ENCODE measurements around the gene TRIM41. TPM values are rescaled to one million over a fixed set of nuclear protein-coding genes. Genes with fewer than 3 reads are reported as not detected.
"Not testable (repeated sequence)": the region's sequence is repeated elsewhere in the genome, so short reads cannot be mapped to it uniquely, and the experiment has no call there.

TRIM41 gene
- total RNA-seq, 1 donor from 2014 or later = 34.3 TPM

DNA sequence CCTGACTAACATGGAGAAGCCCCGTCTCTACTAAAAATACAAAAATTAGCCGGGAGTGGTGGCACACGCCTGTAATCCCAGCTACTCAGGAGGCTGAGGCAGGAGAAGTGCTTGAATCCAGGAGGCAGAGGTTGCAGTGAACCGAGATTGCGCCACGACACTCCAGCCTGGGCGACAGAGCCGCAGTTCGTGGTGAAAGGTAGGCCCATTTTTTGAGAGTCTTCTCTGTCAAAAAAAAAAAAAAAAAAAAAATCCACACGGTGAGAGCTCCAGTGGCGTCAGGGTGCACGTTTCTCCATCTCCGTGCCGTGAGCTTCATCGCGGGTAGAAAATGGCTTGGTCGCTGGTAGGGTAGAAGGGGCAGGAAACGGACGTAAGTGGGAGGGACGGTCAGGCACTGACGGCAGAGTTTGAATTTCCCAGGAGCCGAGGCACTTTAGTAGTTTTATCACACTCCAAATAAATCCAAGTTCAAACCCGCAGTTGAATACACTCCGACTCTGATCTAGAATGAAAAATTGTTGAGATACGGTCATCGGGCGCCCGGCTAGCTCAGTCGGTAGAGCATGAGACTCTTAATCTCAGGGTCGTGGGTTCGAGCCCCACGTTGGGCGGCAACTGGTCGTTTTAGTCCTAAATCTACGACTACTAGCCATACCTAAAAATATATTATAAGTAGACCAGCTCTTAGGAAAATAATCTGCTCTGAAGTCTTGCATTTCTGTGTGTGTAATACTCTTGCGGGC, 15.7 kb upstream of the TRIM41 start:
- intact Hi-C loops (cut with micrococcal nuclease) = loop anchor here (1.0 to 5.0 kb wide), 5 partner anchors 11 to 155 kb away; no protein-coding TSS in a partner anchor

DNA sequence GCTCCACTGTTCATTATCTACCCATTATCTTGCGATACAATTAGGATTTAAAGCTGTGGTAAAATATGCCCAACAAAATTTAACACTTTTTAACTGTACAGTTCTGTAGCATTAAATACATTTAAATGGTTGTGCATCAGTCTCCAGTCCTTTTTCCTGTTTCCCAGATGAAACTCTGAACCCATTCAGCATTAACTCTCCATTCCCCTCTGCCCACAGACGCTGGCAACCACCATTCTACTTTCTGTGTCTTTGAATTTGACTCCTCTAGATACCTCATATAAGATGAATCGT, 15.2 kb upstream of the TRIM41 start:
- intact Hi-C loops (cut with micrococcal nuclease) = loop anchor here (1.0 to 5.0 kb wide), 5 partner anchors 10 to 156 kb away; no protein-coding TSS in a partner anchor

DNA sequence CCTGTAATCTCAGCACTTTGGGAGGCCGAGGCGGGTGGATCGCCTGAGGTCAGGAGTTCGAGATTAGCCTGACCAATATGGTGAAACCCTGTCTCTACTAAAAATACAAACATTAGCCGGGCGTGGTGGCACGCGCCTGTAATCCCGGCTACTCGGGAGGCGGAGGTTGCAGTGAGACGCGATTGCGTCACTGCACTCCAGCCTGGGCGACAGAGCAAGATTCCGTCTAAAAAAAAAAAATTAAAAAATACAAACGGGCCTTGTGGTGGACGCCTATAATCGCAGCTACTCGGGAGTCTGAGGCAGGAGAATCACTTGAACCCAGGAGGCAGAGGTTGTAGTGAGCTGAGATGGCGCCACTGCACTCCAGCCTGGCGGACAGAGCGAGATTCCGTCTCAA, 14.1 kb upstream of the TRIM41 start:
- intact Hi-C loops (cut with micrococcal nuclease) = loop anchor here (5.0 kb wide), 1 partner anchor 157 kb away; no protein-coding TSS in a partner anchor

DNA sequence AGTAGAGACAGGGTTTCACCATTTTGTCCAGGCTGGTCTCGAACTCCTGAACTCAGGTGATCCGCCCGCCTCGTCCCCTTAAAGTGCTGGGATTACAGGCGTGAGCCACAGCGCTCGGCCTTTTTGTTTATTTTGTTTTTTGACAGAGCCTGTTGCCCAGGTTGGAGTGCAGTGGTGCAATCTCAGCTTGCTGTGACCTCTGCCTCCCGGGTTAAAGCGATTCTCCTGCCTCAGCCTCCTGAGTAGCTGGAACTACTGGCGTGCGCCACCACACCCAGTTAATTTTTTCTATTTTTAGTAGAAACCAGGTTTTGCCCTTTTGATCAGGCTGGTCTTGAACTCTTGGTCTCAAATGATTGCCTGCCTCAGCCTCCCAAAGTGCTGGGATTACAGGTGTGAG, 12.9 kb upstream of the TRIM41 start:
- intact Hi-C loops (cut with micrococcal nuclease) = not testable (repeated sequence)

DNA sequence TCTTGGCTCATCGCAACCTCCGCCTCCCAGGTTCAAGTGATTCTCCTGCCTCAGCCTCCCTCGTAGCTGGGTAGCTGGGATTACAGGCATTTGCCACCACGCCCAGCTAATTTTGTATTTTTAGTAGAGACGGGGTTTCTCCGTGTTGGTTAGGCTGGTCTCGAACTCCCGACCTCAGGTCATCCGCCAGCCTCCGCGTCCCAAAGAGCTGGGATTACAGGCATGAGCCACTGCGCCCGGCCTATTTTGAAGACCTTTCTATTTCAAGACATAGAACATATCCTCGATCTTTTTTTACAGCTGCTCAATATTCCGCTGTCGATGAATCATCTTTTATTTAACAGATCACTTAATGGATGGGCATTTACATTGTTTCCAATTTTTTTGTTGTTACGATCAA, 12.4 kb upstream of the TRIM41 start:
- intact Hi-C loops (cut with micrococcal nuclease) = not testable (repeated sequence)

DNA sequence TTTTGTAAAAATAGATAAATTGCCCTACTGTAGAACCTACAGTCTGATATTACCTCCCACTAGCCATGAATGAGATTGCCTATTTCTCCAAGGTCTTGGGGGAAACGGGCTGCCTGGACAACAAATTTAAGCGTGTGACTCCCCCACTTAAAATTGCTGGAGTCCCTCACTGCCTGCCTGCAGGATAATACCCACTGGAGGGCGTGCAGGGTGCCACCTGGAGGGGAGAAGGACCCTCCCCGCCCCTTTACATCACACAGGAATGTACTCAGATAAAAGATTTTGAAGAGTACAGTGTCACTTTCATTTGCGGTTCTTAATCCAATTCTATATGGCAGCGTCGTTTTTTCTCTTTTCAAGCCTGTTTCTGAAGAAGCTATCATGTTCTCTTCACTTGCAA, 11.9 kb upstream of the TRIM41 start:
- intact Hi-C loops (cut with micrococcal nuclease) = no loop called here

DNA sequence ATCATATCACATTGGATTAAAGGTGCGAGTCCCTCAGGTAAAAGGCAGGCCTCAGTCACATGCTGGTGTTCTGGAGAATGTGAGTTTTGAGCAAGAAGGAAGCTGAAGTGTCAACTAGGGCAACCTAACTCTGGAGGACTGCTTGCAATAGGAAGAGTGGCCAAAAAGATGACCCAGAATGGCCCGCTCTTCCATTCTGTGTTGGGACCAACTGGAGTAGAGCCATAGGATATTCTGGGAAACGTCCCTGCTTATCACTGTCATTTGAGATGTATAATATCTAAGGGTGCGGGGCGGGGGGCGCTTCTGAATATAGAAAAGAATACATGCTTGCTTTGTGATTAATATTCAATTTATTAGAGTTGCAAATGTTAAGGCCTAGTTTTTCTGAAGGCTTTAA, 11.0 kb upstream of the TRIM41 start:
- intact Hi-C loops (cut with micrococcal nuclease) = no loop called here

DNA sequence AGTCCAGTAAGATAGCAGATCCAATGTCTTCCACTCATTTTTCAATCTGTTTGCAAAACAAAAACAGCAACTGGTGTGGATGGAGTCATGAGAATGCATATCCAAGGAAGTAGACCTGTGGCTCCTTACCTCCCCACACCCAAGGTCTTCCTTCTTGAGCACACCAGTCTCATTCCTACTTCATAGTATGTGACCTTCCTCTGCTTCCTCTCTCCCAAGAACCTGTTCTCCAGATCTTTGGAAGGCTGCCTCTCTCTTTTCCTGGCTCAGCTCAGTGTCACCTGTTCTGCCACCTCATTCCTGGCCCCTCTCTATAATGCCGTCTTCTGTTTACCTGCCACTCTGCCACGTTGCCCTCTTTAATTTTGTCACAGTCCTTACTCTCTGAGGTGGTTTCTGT, 10.1 kb upstream of the TRIM41 start:
- intact Hi-C loops (cut with micrococcal nuclease) = no loop called here

DNA sequence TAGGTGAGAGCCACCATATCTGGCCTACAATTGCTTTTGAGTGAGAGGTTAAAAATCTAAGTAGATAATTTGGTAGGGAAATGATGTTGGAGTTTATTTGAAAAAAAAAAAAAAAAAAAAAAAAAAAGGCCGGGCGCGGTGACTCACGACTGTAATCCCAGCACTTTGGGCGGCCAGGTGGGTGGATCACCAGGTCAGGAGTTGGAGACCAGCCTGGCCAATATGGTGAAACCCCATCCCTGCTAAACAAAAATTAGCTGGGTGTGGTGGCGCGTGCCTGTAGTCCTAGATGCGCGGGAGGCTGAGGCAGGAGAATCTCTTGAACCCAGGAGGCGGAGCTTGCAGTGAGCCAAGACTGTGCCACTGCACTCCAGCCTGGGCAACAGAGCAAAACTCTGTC, 8.8 kb upstream of the TRIM41 start:
- intact Hi-C loops (cut with micrococcal nuclease) = not testable (repeated sequence)

DNA sequence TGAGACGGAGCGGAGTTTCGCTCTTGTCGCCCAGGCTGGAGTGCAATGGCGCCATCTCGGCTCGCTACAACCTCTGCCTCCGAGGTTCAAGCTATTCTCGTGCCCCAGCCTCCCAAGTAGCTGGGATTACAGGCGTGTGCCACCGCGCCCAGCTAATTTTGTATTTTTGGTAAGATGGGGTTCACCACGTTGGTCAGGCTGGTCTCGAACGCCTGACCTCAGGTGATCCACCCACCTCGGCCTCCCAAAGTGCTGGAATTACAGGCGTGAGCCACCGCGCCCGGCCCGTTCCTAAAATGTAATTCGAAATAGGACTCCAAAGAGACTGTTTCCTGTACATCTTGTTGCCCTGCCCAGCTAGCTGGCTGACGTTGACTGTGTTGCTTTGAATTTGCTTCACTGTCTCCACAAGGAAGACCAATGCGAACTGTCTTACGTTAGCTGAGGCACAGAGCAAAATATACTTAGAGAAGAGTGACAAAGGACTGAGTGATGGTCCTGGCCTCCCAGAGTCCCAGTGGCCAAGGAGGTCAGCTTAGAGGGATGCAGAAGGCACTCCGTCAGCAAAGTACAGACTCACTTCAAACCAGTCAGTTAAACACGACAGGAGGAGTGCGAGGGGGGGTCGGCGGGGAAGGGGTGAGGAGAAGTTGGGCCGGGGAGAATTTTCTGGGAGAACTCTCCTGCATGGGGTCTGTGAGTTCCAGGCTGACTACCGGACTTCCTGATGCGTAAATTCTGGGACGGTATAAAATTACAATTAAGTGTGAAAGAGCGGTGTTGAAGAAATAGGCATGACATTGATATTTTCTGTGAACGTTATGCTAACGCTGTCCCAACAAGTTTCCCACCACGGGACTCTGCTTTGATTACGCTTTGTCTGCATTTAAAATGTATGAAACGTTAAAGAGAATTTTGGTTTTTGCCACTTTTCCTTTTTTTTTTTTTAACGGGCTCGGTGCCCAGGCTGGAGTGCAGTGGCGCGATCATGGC, 6.8 kb upstream of the TRIM41 start:
- intact Hi-C loops (cut with micrococcal nuclease) = no loop called here

DNA sequence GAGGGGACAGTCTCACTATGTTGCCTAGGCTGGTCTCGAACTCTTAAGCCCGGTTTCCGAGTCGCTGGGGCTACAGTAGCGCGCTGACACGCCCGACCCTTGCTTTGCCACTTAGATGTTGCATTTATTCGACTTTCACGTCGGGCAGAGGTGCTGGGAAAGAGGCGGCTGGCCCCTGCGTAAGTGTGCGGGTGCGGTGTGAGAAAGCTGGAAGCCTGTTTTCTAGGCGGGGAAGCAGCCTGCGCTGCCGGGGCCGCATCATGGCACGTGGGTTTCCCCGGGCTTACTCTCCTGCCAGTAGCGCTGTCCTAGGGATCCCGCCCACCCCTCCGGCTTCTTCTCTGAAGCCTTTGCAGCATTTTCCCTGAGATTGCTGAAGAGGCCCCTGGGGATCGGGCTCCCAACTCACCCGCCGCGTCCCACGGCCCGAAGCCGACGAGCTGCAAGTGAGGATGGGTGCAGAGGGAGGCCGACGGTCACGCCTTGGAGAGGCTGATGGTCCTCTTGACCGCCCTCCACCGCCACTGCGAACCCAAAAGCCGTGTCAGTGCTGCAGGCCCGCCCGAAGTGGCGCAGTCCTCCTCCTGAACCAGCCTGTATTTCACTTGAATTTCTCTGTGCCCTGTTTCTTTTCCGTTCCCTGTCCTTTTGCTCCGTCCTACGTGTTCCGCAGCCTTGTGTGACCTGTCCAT, 5.8 kb upstream of the TRIM41 start:
- intact Hi-C loops (cut with micrococcal nuclease) = no loop called here

DNA sequence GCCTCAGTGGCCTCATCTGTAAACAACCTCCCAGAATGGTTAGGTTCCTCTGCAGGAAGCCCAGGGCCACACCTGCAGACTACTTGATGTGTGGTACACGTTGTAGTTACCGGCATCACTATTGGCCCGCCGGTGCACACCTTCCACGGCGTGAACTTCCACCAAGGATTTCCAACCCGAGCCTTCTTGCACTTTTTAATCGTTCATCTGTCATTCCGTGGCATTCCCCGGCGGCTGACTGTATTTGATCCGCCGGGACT, 5.3 kb upstream of the TRIM41 start:
- intact Hi-C loops (cut with micrococcal nuclease) = loop anchor here (1.0 kb wide), 3 partner anchors 10 to 44 kb away; partner anchors contain the start of gene TRIM52

DNA sequence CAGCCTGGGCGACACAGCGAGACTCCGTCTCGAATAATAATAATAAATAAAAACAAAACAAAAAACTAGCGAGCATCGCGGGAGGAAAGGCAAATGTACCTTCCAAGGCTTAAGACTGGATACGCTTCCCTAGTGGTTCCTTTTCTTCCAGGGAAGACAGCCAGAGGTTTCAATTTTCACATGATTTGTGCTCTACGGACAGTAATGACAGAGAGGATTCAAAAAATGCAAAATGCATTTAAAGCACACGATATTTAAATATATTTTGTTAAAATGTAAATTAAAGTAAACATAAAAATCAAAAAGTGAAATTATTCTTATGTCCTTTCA, 4.3 kb upstream of the TRIM41 start:
- intact Hi-C loops (cut with micrococcal nuclease) = loop anchor here (1.0 kb wide), 3 partner anchors 11 to 45 kb away; partner anchors contain the start of gene TRIM52

DNA sequence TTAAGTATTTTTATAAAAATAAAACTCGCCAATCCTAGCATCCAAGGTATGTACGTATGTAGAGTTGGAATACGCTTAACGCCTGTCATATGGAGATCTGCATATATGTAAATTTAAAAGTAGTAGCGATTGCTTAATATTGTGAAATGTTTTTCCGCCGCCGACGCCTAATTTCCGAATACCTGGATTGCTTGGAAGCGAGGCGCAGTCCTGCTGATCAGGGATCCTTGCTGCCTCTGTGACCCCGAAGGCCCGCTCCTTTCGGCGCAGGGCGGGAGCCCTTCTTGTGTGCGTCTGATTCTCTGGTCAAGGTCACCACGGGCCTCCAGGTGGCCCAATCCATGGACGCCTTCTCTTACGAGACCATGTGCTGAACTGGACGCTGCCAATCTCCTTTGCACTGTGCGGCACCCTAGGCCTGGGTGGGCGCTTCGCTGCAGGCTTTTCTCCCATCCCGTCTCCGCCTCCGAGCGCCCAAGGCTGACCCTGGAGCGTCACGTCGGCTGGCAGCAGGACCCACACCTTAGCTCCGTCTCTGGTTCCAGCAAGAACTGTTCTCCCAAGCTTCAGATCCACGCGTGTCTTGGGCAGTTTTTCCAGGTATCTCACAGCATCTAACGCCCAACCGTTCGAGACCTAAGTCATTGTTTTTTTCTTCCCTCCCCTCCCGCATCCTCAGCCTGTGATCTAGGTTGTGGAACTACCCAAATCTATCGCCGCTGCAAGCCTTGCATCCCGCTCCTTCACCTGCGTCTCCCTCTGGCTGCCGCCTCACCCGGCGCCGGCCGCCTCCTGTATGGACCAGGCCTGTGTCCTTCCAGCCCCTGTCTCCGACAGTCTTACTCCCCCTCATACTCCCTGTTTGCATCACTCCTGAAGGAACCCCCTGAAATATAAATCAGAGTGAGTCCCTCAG, 3.6 kb upstream of the TRIM41 start:
- intact Hi-C loops (cut with micrococcal nuclease) = no loop called here

DNA sequence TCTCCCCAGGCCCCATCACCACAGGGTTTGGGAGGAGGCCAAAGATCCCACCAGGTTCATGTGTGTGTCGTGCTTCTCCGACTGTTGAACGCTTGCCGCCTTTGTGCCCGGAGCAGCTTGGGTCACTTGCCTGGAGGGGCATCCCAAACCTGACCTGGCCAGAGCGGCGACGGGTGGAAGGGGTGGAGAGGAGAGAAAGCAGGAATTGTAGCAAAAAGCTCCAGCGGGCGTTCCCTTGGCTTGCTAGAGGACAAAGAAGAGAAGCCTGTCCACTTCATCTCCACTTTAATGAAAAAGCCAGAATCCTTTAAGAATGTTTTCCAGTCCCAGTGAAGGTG, 2.9 kb upstream of the TRIM41 start:
- intact Hi-C loops (cut with micrococcal nuclease) = no loop called here

DNA sequence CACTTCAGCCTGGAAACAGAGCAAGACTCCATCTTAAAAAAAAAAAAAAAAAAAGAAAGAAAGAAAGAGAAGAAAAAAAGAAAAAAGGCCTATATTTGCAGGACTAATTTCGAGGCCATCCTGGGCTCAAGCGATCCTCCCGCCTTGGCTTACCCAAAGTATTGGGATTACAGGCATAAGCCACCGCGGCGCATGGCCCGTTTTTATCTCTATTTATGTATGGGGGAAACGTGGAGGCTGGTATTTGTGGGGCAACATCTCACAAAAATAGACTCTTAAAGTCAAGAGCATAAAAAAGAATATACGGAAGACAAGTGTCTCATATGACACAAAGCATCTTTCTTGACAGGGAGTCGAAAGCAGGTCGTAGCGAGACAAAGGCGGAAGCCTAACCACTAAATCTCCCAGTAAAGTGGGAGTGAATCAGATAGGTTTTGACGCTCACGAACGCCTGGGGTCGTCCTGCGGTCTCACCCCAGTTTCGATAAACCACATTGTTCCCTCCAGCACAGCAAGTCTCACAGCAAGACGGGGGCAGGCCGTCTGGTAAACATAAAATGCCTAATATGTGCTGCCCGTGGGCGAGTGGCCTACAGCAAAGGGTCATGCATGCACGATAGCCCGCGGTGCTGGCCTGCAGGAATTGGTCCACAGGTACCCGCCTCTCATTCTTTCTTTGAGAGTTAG, 1.8 kb upstream of the TRIM41 start:
- intact Hi-C loops (cut with micrococcal nuclease) = no loop called here

DNA sequence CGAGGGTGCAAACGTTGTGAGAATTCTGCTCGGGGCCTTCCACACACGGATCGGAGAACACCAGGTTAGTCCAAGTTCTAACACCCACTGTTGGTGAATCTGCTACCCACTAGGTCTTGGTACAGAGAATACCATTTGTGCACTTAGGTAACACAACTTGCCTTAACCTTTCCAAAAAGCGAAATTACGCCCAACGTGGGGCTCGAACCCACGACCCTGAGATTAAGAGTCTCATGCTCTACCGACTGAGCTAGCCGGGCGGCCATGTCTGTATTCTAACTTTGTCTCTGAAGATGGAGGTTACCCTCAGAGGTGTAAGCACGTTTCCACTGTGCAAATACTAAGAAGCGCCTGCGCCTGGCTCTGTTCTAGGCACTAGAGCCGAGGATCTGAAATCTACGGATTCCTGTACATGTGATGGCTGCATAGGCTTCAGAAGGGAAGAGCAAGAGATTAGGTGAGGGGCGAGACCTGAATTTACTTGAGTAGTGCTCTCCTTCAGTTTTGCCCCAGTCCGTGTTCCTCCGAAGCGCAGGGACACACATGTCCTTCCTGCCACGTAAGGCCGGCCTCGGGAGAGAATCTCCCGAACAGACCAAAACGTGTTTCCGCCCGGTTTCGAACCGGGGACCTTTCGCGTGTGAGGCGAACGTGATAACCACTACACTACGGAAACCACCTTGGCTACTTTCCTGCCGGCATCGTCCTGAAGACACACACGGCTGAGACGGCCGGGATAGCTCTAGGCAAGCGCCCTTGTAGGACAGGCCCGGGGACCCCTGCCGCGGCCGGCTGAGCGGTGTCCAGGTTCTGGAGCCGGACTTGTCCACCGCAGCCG, 1.1 kb upstream of the TRIM41 start:
- intact Hi-C loops (cut with micrococcal nuclease) = loop anchor here (1.0 to 2.0 kb wide), 4 partner anchors 15 to 1523 kb away; partner anchors contain the start of gene CANX

DNA sequence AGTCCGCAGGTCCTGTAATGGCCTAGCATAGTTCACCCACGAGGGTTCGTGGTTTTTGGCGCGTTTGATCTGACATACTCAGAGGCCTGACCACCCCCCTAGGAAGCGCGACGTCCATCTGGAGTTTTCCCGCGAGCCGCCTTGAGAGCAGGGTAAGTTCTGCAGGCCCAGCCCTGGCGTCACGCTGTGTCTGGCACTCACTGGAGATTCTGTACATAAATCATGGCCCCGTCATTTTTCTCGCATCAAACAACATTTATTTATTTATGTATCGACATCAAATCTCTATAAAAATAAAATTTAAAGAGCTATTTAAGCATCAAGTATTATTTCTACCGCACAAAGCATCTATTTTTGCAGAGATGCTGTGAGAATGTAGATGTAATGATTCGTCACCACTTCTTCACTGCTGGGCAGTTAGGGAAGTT, 437 bp upstream of the TRIM41 start:
- intact Hi-C loops (cut with micrococcal nuclease) = loop anchor here (1.0 to 2.0 kb wide), 12 partner anchors 15 to 1599 kb away; partner anchors contain the start of genes CANX, CNOT6, HNRNPH1 and RACK1

DNA sequence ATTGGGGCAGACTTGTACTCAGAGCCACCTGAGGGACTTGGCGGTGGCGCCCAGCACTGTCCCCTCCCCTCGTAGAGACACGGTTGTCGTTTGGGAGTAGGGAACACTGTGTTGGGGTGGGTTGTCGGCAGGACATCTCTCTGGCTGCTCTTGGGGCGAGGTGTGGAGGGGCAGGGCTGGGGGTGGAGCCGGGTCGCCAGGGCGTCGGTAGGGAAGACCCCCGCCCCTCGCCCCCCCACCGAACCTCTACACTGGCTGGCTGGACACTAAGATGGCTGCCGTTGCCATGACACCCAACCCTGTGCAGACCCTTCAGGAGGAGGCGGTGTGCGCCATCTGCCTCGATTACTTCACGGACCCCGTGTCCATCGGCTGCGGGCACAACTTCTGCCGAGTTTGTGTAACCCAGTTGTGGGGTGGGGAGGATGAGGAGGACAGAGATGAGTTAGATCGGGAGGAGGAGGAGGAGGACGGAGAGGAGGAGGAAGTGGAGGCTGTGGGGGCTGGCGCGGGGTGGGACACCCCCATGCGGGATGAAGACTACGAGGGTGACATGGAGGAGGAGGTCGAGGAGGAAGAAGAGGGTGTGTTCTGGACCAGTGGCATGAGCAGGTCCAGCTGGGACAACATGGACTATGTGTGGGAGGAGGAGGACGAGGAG, 778 bp downstream of the TRIM41 start:
- intact Hi-C loops (cut with micrococcal nuclease) = loop anchor here (1.0 to 2.0 kb wide), 9 partner anchors 19 to 1601 kb away; partner anchors contain the start of genes CANX, CNOT6, HNRNPH1 and RACK1

Data from T-helper 1 cell treated with Interleukin-12 subunit alpha and Interleukin-12 subunit beta and Interleukin-4 antibody, amounts not matched to agents 30 ng/mL and 1 ng/mL, for 36 hours (primary cell).